HG02938 (cell line): ENCODE data around the gene MAIP1.
A peak's percentile ranks its signal among the peaks of the same experiment; 100 is the strongest.
"Not testable (repeated sequence)": the region's sequence is repeated elsewhere in the genome, so short reads cannot be mapped to it uniquely, and the experiment has no call there.

Source experiments
- ATAC-seq: cut with Tn5 transposase; IDR thresholded peaks from one replicate; pipeline ENCODE4 v1.9.1; 2021; ENCODE audit warnings: mild to moderate bottlenecking, moderate library complexity; ENCODE audit not compliant: unreplicated experiment

Gene MAIP1

DNA sequence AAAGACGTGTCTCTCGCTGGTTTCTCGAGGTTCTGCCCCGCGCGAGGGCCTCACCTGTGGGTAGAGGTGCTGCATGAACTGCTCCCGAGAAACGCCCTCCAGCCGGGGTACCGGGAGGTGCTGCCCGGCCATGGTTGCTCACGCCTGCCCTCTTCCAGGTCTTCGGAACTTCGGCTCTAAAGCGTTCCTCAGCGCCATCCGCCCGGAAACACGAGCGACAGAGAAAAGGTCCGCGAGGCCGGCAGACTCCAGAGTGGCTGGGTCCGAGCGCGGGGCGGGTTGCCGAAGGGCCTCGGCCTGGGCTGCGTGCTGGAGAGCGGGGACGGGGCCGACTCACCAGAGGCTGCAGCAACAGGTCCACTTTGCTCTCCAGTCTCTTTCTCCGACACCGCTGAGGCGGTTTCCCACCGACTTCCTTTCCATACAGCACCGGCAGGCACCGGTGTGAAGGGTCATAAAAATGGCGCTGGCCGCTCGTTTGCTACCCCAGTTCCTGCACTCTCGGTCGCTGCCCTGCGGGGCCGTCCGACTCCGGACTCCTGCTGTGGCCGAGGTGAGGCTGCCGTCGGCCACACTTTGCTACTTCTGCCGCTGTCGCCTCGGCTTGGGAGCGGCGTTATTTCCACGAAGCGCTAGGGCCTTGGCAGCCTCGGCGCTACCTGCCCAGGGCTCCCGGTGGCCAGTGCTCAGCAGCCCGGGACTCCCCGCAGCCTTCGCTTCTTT, at the start of gene MAIP1, which contains the start of gene TYW5:
MAIP1 (plus strand) TSS at position 244 of the 723 bp plus-strand sequence; CDS start at position 461, 217 bp downstream.
TYW5 (minus strand) TSS at position 153 of the 723 bp plus-strand sequence; CDS start at position 132, 21 bp downstream.
- ATAC-seq, result peak; percentile 78

DNA sequence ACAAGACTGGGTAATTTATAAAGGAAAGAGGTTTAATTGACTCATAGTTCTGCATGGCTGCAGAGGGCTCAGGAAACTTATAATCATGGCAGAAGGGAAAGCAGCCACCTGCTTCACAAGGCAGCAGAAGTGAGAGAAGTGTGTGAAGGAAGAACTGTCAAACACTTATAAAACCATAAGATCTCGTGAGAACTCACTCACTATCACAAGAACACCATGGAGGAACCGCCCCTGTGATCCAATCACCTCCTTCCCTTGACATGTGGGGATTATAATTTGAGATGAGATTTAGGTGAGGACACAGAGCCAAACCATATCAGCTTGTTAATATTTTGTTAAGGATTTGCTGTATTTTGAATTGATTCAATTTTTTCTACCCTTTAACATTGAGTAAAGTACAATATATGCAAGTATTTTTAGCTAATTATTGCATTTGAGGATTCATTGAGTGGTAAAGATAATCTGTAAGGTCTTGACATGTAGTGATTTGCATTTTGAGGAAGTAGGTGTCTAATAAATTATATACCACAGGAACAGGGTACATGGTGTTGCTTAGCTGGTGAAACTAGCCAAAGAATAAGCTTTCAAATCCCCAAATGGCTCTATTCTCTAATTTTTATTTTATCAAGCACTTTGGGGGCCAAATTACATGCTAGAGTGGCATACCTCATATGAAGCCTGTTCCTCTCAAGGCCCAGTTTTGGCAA, 48.2 kb upstream of the MAIP1 start:
- ATAC-seq, result no peak

DNA sequence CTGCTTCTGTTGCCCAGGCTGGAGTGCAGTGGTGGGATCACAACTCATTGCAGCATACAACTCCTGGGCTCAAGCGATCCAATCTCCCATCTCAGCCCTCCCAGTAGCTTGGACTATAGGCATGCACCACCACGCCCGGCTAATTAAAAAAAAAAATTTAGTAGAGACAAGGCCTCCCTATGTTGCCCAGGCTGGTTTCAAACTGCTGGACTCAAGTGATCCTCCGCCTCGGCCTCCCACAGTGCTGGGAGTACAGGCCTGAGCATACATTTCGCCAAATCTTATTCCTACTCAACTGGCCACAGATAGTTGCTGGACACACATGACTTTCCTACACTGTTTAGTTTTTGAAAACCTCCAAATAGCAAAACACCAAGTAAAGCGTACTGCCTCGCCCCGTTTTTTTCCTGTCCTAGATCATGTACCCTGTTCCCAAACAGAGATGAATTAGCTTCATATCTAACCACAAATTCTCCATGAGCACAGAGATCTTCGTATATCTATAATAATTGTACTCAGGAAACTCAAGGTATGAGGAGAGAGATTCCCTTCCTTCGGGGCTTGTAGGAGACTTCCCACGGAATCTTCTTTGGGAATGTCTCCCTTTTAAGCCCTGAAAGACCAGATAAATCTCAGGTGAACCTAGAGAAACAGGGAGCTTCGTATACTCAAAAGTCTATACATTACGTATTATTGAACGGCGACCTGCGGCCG, 44.9 kb upstream of the MAIP1 start:
- peak; percentile 0 for ATAC-seq

DNA sequence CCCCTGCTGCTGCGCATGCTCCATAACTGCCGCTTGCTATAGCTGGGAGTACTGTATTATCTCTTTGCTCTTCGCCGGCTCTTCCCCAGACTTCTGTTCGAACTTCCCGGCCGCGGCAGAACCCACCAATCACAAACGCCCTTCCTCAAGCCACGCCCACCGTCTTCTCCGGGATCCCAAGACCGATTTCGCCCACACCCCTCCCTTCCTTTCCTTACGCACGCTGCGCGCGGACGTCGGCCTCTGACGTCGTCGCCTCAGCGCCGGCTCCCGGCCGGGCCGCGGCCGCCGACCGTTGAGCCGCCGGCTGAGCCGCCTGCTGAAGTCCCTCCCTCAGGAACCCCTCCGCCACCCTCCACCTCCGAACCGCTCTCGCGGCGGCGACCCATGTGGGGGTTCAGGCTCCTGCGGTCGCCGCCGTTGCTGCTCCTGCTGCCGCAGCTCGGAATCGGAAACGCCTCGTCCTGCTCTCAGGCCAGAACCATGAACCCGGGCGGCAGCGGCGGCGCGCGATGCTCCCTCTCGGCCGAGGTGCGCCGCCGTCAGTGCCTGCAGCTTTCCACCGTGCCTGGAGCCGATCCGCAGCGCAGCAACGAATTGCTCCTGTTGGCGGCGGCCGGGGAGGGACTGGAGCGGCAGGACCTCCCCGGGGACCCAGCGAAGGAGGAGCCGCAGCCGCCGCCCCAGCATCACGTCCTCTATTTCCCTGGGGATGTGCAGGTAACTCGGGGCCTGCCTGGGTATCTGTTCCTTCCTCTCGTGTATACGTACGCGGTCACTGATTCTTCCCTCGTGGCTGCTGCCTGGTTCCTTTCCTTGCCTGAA, 44.1 kb upstream of the MAIP1 start, which contains the start of gene C2orf69:
C2orf69 (plus strand) TSS at position 242 of the 825 bp plus-strand sequence; CDS start at position 388, 146 bp downstream.
- peak; percentile 83 for ATAC-seq

DNA sequence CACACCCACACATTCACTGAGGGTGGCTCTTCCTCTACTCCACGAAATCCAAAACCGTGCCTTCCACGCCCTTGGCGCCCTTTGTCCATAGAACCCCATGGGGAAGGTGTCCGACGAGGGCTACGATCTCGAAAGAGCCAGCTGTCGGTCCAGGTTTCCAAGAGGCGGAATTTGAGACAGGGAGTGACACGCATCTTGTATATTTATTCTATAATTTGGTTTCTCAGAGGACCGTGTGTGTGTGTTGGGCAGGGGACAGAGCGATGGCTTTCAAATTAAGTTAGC, 43.6 kb upstream of the MAIP1 start:
- ATAC-seq, result no peak

DNA sequence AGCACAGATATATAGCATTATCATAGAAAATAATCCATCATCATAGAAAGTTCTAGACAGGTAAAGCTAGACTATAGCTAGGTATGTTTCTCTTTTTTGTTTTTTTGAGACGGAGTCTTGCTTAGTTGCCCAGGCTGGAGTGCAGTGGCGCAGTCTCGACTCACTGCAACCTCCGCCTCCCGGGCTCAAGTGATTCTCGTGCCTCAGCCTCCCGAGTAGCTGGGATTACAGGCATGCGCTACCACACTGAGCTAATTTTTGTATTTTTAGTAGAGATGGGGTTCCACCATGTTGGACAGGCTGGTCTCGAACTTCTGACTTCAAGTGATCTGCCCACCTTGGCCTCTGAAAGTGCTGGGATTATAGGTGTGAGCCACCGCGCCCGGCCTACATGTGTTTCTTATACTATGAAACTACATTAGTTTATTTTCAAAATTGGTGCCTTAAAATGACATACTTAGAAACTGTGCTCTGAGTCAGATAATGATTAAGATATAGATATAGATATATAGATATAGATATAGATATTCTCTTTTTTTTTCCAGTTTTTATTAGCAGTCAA, 42.7 kb upstream of the MAIP1 start:
- not testable (repeated sequence) for ATAC-seq

DNA sequence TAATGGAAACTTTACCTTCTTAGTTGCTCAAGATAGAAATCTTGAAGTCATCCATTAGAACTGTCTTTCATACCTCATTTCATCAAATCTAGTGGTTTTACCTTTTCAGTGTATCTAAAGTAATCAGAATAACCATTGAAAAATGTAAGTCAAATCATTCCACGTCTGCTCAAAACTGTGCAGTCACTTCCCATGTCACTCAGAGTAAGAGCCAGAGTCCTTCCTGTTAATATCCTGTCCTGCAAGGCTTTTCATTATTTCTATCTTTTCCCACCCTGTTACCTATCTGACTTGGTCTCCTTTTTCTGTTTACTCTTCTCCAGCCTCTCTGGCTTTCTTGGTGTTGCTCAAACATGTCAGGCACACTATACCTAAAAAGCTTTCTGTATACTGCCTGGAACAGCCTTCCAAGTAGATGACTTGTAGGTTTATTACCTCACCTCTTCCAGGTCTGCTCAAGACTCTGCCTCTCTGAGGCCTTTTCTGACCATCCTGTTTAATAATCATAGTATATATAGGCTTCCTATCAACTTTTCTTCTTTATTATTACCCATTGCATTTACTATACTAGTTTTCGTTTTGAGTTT, 40.9 kb upstream of the MAIP1 start:
- ATAC-seq, result no peak

DNA sequence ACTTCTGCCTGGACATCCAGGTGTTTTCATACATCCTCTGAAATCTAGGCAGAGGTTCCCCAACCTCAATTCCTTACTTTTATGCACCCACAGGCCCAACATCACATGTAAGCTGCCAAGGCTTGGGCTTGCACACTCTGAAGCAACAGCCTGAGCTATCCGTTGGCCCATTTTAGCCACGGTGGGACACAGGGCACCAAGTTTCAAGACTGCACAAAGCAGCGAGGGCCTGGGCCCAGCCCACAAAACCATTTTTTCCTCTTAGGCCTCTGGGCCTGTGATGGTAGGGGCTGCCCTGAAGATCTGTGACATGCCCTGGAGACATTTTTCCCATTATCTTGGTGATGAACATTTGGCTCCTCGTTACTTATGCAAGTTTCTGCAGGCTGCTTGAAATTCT, 38.4 kb upstream of the MAIP1 start:
- no peak for ATAC-seq

GRCh38 chr2:199922856-199923255, 32.5 kb upstream of the MAIP1 start:
- ATAC-seq, result no peak

- no peak for ATAC-seq
Measured at GRCh38 chr2:199923924-199924323, 31.5 kb upstream of the MAIP1 start.

GRCh38 chr2:199926806-199927205, 28.6 kb upstream of the MAIP1 start:
- no peak for ATAC-seq

GRCh38 chr2:199928226-199928625, 27.2 kb upstream of the MAIP1 start:
- no peak for ATAC-seq

- ATAC-seq, result no peak
Measured at GRCh38 chr2:199928626-199929025, 26.8 kb upstream of the MAIP1 start.

GRCh38 chr2:199929262-199929661, 26.1 kb upstream of the MAIP1 start:
- no peak for ATAC-seq

GRCh38 chr2:199932312-199932855, 23.0 kb upstream of the MAIP1 start:
- no peak for ATAC-seq

DNA sequence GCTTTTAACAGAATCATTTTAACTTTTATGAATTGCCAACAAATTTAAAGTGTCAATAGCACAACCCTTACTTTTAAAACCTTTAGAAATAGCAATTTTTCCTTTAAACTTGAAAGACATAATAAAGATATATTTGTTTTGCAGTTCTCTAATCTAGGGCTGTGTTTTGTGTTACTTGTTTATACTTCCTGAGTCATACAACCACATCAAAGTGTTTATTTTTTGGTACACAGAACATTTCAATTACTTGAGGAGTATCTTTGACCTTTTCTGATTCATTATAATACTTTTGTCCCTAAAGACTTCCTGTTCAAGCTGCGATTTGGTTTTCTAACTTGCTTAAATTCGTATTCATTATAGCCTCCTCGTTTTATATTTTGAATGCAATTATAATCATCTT, 21.9 kb upstream of the MAIP1 start:
- ATAC-seq, result no peak

- no peak for ATAC-seq
Measured at GRCh38 chr2:199936554-199936953, 18.8 kb upstream of the MAIP1 start.

DNA sequence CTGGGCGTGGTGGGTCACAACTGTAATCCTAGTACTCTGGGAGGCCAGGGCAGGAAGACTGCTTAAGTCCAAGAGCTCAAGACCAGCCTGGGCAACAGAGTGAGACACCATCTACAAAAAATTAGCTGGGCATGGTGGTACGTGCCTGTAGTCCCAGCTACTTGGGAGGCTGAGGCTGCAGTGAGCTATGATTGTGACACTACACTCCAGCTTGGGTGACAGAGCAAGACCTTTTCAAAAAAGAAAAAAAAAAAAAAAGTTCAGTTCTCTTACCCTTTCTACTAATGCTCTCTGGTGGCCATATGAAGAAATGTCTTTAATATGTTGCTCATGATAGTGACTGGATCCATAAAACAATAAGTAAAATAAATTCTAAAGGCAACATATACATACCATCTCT, 15.0 kb upstream of the MAIP1 start:
- peak; percentile 69 for ATAC-seq

GRCh38 chr2:199943373-199943772, 12.0 kb upstream of the MAIP1 start:
- no peak for ATAC-seq

- no peak for ATAC-seq
Measured at GRCh38 chr2:199946196-199946595, 9.2 kb upstream of the MAIP1 start.
